Neural crest cell (in vitro differentiated cells): ENCODE data around the gene OXSR1. TPM values are rescaled to one million over a fixed set of nuclear protein-coding genes. Genes with fewer than 3 reads are reported as not detected.
"Not testable (repeated sequence)": the region's sequence is repeated elsewhere in the genome, so short reads cannot be mapped to it uniquely, and the experiment has no call there.

Experiments used
- DNase-seq: peaks from one replicate; pipeline ENCODE4 v3.0.0; 2021; ENCODE audit warnings: low read depth, mixed read lengths, low spot score
- H3K27ac Mint-ChIP-seq: one replicate; pipeline ENCODE4 v1.8.0; 2021; ENCODE audit warnings: mild to moderate bottlenecking, mixed read lengths; ENCODE audit not compliant: unreplicated experiment
- H3K27me3 Mint-ChIP-seq: 2 replicates; pipeline ENCODE4 v1.8.0; 2021; ENCODE audit warnings: low read depth, mild to moderate bottlenecking, mixed read lengths
- H3K36me3 Mint-ChIP-seq: 2 replicates; pipeline ENCODE4 v1.8.0; 2021; ENCODE audit warnings: low read depth, mild to moderate bottlenecking, mixed read lengths
- H3K4me1 Mint-ChIP-seq: 2 replicates; pipeline ENCODE4 v1.8.0; 2021; ENCODE audit warnings: mixed read lengths
- H3K4me3 Mint-ChIP-seq: one replicate; pipeline ENCODE4 v1.8.0; 2021; ENCODE audit warnings: mild to moderate bottlenecking, mixed read lengths
- H3K9me3 Mint-ChIP-seq: 2 replicates; pipeline ENCODE4 v1.8.0; 2021; ENCODE audit warnings: mixed read lengths
- total RNA-seq: library from RNA; stranded (reverse); gene quantifications from 2 replicates; pipeline ENCODE4 v1.2.1, GENCODE V29; 2021
- TF ChIP-seq, protein P1 (sequence below): fragments of 200-600 bp; sonication (generic); conservative IDR thresholded peaks from 2 replicates; pipeline ENCODE4 v1.5.0; 2021; ENCODE audit warnings: antibody characterized with exemption, mild to moderate bottlenecking

The OXSR1 gene
- total RNA-seq, 1 donor from 2014 or later = 48.4 TPM

DNA sequence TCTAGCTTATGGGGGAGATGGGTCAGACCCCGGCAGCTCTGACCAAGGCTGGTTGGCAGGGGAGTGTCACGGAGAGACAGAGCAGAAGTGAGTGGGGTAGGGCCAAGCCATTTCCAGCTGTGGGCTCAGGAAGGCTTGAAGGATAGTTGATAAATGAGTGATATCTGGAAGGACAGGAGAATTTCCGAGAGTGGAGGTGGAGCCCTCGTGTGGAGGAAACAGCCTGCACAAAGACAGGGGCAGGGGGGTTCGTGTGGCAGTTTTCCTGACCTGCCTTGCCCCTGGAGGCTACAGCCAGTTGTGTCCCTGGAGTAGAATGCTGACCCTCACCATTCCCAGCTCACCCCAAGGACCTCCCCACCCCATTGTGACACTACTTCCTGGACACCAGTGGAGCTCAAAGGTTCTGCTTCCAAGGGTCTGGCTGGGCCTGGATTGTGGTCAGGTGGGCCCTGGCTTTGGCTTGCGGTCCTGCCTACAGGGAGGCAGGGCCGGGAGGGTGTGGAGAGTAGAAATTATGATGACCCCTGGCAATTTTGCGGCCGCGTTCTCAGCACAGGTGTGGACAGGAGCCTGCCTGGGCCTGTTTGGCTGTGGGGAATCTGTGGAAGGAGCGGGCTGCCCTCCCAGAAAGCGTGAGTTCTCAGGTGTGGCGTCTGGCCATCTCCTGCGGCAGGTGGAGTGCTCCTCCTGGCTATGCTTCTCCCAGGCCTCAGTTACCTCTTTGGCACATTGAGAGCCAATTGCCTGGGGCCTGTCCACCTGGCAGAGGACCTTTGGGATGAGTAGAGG, 116.8 kb downstream of the OXSR1 start, which contains the start of gene SLC22A14:
SLC22A14 (plus strand) TSS at position 400 of the 792 bp plus-strand sequence. CDS start 23,733 bp downstream, outside the sequence.
- no peaks in the 10 kb centered on the region for H3K36me3 Mint-ChIP-seq
- TF ChIP-seq, protein P1, sequence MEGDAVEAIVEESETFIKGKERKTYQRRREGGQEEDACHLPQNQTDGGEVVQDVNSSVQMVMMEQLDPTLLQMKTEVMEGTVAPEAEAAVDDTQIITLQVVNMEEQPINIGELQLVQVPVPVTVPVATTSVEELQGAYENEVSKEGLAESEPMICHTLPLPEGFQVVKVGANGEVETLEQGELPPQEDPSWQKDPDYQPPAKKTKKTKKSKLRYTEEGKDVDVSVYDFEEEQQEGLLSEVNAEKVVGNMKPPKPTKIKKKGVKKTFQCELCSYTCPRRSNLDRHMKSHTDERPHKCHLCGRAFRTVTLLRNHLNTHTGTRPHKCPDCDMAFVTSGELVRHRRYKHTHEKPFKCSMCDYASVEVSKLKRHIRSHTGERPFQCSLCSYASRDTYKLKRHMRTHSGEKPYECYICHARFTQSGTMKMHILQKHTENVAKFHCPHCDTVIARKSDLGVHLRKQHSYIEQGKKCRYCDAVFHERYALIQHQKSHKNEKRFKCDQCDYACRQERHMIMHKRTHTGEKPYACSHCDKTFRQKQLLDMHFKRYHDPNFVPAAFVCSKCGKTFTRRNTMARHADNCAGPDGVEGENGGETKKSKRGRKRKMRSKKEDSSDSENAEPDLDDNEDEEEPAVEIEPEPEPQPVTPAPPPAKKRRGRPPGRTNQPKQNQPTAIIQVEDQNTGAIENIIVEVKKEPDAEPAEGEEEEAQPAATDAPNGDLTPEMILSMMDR = no peak
- H3K9me3 Mint-ChIP-seq = no peaks in the 10 kb centered on the region
- no peak for DNase-seq
- H3K27me3 Mint-ChIP-seq = no peaks in the 10 kb centered on the region
- H3K4me1 Mint-ChIP-seq = no peaks in the 10 kb centered on the region
- H3K4me3 Mint-ChIP-seq = no peak within 1 kb of the TSS
- H3K27ac Mint-ChIP-seq = no peak within 1 kb of the TSS

DNA sequence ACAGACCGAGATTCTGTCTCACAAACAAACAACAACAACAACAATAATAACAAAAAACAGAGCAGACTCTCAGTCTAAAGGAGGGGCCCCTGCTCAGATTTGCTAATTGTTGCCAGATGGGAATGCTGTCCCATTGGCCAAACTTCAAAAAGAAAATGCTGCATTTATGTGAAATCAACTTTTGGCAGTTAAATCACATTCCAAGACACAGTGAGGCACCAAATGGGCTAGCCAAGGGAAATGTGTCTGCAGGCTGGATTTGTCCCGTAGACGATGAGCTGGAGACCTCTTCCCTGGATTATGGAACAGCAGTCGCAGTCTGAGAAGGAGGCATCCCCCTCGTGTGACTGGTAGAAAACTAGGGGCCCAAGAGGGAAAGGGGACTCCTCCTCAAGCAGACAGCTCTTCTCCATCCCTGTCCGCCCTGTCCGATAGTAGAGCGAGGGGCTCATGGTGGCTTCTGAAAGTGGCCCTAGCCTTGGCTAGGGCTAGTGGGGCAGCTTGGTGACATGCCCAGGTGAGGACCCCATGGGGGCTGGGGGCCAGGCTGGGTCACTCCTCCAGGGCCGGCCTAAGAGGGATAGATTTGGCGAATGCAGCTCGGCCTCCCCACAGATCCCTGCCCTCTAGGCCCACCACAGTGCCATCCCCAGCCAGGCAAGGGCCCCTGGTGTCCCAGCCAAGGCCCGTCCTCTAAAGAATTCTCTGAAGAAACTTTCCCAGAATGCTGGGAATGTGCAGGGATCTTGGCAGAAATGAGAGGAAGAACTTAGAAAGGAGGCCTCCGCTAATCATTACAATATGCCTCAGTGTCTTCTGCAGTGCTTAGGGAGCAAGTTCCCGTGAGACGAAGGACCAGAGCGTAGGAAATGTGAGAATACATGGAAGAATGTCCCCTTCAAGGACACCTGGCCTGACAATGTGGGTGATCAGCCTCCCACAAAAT, 118.7 kb downstream of the OXSR1 start:
- Mint-ChIP-seq H3K4me1 (no peaks in the 10 kb centered on the region), H3K4me3 (no peak overlapping the region), H3K36me3 (no peaks in the 10 kb centered on the region), H3K27ac (no peak overlapping the region), H3K9me3 (no peaks in the 10 kb centered on the region), H3K27me3 (no peaks in the 10 kb centered on the region)
- DNase-seq = no peak
- TF ChIP-seq, protein P1 = no peak

DNA sequence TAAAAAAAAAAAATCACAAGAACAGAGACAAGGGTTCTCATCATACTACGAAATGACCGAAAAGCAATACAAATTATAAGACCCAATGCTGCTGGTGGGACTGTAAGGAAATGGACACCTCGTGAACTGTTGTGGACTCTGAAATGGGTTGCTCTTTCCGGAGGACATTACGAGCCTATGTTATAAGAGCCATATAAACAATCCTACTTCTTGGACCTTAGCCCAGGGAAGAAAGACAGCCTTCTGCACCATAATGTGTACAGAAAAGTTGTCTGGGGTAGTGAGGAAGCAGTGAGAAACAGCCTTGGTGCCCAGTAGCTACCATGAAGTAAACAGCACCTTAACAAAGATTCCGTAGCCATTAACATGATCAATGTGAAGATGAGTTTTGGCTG, 119.4 kb downstream of the OXSR1 start:
- TF ChIP-seq, protein P1 = no peak
- no peak overlapping the region for H3K27ac Mint-ChIP-seq
- H3K4me3 Mint-ChIP-seq = no peak overlapping the region
- H3K36me3 Mint-ChIP-seq = no peaks in the 10 kb centered on the region
- no peaks in the 10 kb centered on the region for H3K27me3 Mint-ChIP-seq
- H3K4me1 Mint-ChIP-seq = no peaks in the 10 kb centered on the region
- no peaks in the 10 kb centered on the region for H3K9me3 Mint-ChIP-seq
- DNase-seq = no peak

DNA sequence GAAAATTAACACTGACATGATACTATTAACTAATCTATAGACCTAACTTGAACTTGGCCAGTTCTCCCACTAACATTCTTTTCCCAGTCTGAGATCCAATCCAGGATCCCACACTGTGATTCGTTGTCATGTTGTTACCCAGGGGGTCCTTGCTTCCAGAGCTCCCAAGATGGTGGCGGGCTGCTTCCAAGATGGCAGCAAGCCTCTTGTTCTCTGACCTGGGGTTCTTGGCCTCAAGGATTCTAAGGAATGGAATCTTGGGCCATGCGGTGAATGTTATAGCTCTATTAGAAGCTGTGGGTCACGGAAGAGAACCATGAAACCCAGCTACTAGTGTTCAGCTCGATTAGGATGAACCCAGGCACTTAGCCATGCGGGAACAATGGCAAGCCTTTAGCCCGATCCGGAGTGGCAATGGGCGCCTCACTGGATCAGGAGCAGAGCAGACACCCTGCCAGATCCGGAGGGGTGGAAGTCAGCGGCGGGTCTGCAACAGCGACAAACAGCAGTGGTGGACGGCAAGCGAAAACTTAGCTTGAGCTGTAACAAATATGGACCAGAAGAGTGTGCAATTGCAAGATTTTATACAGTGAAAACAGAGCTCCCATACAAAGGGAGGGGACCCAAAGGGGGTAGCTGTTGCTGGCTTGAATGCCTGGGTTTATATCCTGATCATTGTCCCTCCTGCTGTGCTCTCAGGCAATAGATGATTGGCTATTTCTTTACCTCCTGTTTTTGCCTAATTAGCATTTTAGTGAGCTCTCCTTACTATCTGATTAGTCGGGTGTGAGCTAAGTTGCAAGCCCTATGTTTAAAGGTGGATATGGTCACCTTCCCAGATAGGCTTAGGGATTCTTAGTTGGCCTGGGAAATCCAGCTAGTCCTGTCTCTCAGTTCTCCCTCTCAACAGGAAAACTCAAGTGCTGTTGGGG, 124.2 kb downstream of the OXSR1 start:
- not testable (repeated sequence) for H3K4me1 Mint-ChIP-seq, H3K27me3 Mint-ChIP-seq, H3K36me3 Mint-ChIP-seq, H3K4me3 Mint-ChIP-seq, H3K9me3 Mint-ChIP-seq, H3K27ac Mint-ChIP-seq, DNase-seq

DNA sequence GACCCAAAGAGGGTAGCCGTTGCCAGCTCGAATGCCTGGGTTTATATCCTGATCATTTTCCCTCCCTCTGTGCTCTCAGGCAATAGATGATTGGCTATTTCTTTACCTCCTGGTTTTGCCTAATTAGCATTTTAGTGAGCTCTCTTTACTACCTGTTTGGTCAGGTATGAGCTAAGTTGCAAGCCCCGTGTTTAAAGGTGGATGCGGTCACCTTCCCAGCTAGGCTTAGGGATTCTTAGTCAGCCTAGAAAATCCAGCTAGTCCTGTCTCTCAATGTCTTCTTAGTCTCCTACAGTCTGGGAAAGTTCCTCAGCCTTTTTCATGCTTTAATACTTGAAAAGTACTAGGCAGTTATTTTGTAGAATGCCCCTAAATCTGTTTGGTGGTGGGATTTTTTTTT, 131.7 kb downstream of the OXSR1 start:
- not testable (repeated sequence) for H3K4me3 Mint-ChIP-seq, H3K9me3 Mint-ChIP-seq, H3K27ac Mint-ChIP-seq, H3K36me3 Mint-ChIP-seq, H3K4me1 Mint-ChIP-seq, DNase-seq
- H3K27me3 Mint-ChIP-seq = peaks cover 18% of the 10 kb centered on the region

DNA sequence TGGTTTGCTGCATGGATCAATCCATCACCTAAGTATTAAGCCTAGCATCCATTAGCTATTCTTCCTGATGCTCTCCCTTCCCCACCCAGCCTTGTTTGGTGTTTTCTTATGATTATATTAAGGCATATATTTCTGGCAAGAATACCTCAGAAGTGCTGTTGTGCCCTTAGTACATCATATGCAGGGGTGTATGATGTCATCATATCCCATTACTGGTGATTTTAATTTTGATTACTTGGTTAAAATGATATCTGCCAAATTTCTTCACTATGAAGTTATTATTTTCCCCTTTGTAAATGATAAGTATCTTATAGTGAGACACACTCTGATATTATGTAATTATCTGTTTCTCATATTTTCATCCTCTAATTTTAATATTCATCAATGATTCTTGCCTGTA, 132.2 kb downstream of the OXSR1 start:
- Mint-ChIP-seq H3K4me1 (no peaks in the 10 kb centered on the region), H3K27me3 (peaks cover 18% of the 10 kb centered on the region), H3K36me3 (no peaks in the 10 kb centered on the region), H3K4me3 (no peak overlapping the region), H3K9me3 (no peaks in the 10 kb centered on the region), H3K27ac (no peak overlapping the region)
- no peak for DNase-seq
- TF ChIP-seq, protein P1 = no peak
